WTC11 (cell line): ENCODE data around the gene DMXL1. TPM values are rescaled to one million over a fixed set of nuclear protein-coding genes. Genes with fewer than 3 reads are reported as not detected.
A peak's percentile ranks its signal among the peaks of the same experiment; 100 is the strongest.

ENCODE experiments used
- ARID4B ChIP-seq: sonication (generic); formaldehyde crosslinking; IDR thresholded peaks from 2 replicates; pipeline ENCODE4 v1.8.0; 2023; ENCODE audit warnings: missing genetic modification reagents, mild to moderate bottlenecking, borderline replicate concordance
- ATF1 ChIP-seq: sonication (generic); formaldehyde crosslinking; IDR thresholded peaks from 2 replicates; pipeline ENCODE4 v1.8.1; 2023; ENCODE audit warnings: mild to moderate bottlenecking, moderate library complexity, missing genetic modification reagents
- ATF3 ChIP-seq: sonication (generic); formaldehyde crosslinking; conservative IDR thresholded peaks from 2 replicates; pipeline ENCODE4 v1.8.1; 2022; ENCODE audit warnings: mild to moderate bottlenecking, missing genetic modification reagents
- CBFB ChIP-seq: sonication (generic); formaldehyde crosslinking; IDR thresholded peaks from 2 replicates; pipeline ENCODE4 v1.8.1; 2022; ENCODE audit warnings: mild to moderate bottlenecking, low read depth, missing genetic modification reagents
- CREM ChIP-seq: sonication (generic); formaldehyde crosslinking; IDR thresholded peaks from 2 replicates; pipeline ENCODE4 v1.8.1; 2022; ENCODE audit warnings: mild to moderate bottlenecking, missing genetic modification reagents, moderate library complexity
- E2F4 ChIP-seq: sonication (generic); formaldehyde crosslinking; IDR thresholded peaks from 2 replicates; pipeline ENCODE4 v1.8.1; 2022; ENCODE audit warnings: low read depth, mild to moderate bottlenecking, moderate library complexity, missing genetic modification reagents, borderline replicate concordance
- FOXK1 ChIP-seq: sonication (generic); formaldehyde crosslinking; IDR thresholded peaks from 2 replicates; pipeline ENCODE4 v1.8.0; 2022; ENCODE audit warnings: mild to moderate bottlenecking, moderate library complexity, missing genetic modification reagents
- GABPB1 ChIP-seq: sonication (generic); formaldehyde crosslinking; IDR thresholded peaks from 2 replicates; pipeline ENCODE4 v1.8.1; 2023; ENCODE audit warnings: mild to moderate bottlenecking, missing genetic modification reagents
- GRHL2 ChIP-seq: fragments of 250-450 bp; sonication (Bioruptor Pico); IDR thresholded peaks from 2 replicates; pipeline ENCODE4 v1.8.0; 2022; ENCODE audit warnings: mild to moderate bottlenecking, moderate library complexity; ENCODE audit not compliant: insufficient replicate concordance, severe bottlenecking
- HMGA2 ChIP-seq: fragments of 250-450 bp; sonication (Bioruptor Pico); IDR thresholded peaks from 2 replicates; pipeline ENCODE4 v1.4.0; 2021; ENCODE audit warnings: mild to moderate bottlenecking, moderate library complexity
- IRF2 ChIP-seq: sonication (generic); formaldehyde crosslinking; IDR thresholded peaks from 2 replicates; pipeline ENCODE4 v1.8.0; 2022; ENCODE audit warnings: low read depth, missing genetic modification reagents, borderline replicate concordance
- JAZF1 ChIP-seq: fragments of 250-450 bp; sonication (Bioruptor Pico); IDR thresholded peaks from 2 replicates; pipeline ENCODE4 v1.9.0; 2021; ENCODE audit warnings: moderate library complexity, mild to moderate bottlenecking, inconsistent platforms
- NFATC4 ChIP-seq: fragments of 250-450 bp; sonication (Bioruptor Pico); IDR thresholded peaks from 2 replicates; pipeline ENCODE4 v1.9.0; 2021; ENCODE audit warnings: mild to moderate bottlenecking
- NR2C2 ChIP-seq: sonication (generic); formaldehyde crosslinking; IDR thresholded peaks from 2 replicates; pipeline ENCODE4 v1.8.0; 2022; ENCODE audit warnings: mild to moderate bottlenecking, missing genetic modification reagents
- NR3C1 ChIP-seq: sonication (generic); formaldehyde crosslinking; conservative IDR thresholded peaks from 2 replicates; pipeline ENCODE4 v1.8.1; 2023; ENCODE audit warnings: low read depth, mild to moderate bottlenecking, missing genetic modification reagents
- PRRX2 ChIP-seq: fragments of 250-450 bp; sonication (Bioruptor Pico); IDR thresholded peaks from 2 replicates; pipeline ENCODE4 v1.8.0; 2021; ENCODE audit warnings: mild to moderate bottlenecking
- STAT6 ChIP-seq: sonication (generic); formaldehyde crosslinking; conservative IDR thresholded peaks from 2 replicates; pipeline ENCODE4 v1.8.1; 2023; ENCODE audit warnings: mild to moderate bottlenecking, low read depth, missing genetic modification reagents, moderate library complexity
- USF2 ChIP-seq: sonication (generic); formaldehyde crosslinking; IDR thresholded peaks from 2 replicates; pipeline ENCODE4 v1.8.1; 2023; ENCODE audit warnings: mild to moderate bottlenecking, missing genetic modification reagents, moderate library complexity
- ZNF219 ChIP-seq: sonication (generic); formaldehyde crosslinking; IDR thresholded peaks from 2 replicates; pipeline ENCODE4 v1.8.0; 2023; ENCODE audit warnings: missing genetic modification reagents, mild to moderate bottlenecking, borderline replicate concordance
- ZNF425 ChIP-seq: fragments of 250-450 bp; sonication (Bioruptor Pico); conservative IDR thresholded peaks from 2 replicates; pipeline ENCODE4 v1.9.0; 2021; ENCODE audit warnings: mild to moderate bottlenecking
- ZNF532 ChIP-seq: fragments of 250-450 bp; sonication (Bioruptor Pico); IDR thresholded peaks from 2 replicates; pipeline ENCODE4 v1.9.0; 2021; ENCODE audit warnings: mild to moderate bottlenecking, borderline replicate concordance
- ZNF671 ChIP-seq: fragments of 250-450 bp; sonication (Bioruptor Pico); IDR thresholded peaks from 2 replicates; pipeline ENCODE4 v1.8.0; 2021; ENCODE audit warnings: mild to moderate bottlenecking
- total RNA-seq: library from RNA; stranded (reverse); gene quantifications from 3 replicates; pipeline ENCODE4 v1.2.3, GENCODE V29; 2021

DMXL1 gene
- total RNA-seq, 1 experiment from 2014 or later = 43.7 TPM

- TF ChIP-seq NFATC4 (no peak), NR2C2 (CRISPR knock-in tag) (no peak), GABPB1 (CRISPR knock-in tag) (peak; percentile 35; the same call in 1 of the 2 replicates), ATF1 (CRISPR knock-in tag) (no peak), E2F4 (CRISPR knock-in tag) (0 out of 2 replicates have a peak, but pooled peaks have one; percentile 42), GRHL2 (no peak), JAZF1 (CRISPR knock-in tag) (no peak), ZNF425 (CRISPR knock-in tag) (no peak), IRF2 (CRISPR knock-in tag) (no peak), CREM (CRISPR knock-in tag) (peak; percentile 27; the same call in 1 of the 2 replicates), NR3C1 (CRISPR knock-in tag) (no peak), CBFB (CRISPR knock-in tag) (peak; percentile 50; the same call in 1 of the 2 replicates), HMGA2 (CRISPR knock-in tag) (no peak), ARID4B (CRISPR knock-in tag) (peak; percentile 73; the same call in 1 of the 2 replicates), ATF3 (CRISPR knock-in tag) (no peak), ZNF671 (CRISPR knock-in tag) (no peak), PRRX2 (CRISPR knock-in tag) (no peak), ZNF532 (CRISPR knock-in tag) (no peak), STAT6 (CRISPR knock-in tag) (no peak), ZNF219 (CRISPR knock-in tag) (no peak; the same call in 1 of the 2 replicates), FOXK1 (peak; percentile 66; the same call in 1 of the 2 replicates), USF2 (peak; percentile 43)
Observed at GRCh38 chr5:119070828-119071560, at the start of gene DMXL1 (continued).
